ENCODE data around the gene MMP14. TPM values are rescaled to one million over a fixed set of nuclear protein-coding genes. Genes with fewer than 3 reads are reported as not detected.

The MMP14 gene
- total RNA-seq, 1 experiment from 2014 or later: 17.8 TPM

DNA sequence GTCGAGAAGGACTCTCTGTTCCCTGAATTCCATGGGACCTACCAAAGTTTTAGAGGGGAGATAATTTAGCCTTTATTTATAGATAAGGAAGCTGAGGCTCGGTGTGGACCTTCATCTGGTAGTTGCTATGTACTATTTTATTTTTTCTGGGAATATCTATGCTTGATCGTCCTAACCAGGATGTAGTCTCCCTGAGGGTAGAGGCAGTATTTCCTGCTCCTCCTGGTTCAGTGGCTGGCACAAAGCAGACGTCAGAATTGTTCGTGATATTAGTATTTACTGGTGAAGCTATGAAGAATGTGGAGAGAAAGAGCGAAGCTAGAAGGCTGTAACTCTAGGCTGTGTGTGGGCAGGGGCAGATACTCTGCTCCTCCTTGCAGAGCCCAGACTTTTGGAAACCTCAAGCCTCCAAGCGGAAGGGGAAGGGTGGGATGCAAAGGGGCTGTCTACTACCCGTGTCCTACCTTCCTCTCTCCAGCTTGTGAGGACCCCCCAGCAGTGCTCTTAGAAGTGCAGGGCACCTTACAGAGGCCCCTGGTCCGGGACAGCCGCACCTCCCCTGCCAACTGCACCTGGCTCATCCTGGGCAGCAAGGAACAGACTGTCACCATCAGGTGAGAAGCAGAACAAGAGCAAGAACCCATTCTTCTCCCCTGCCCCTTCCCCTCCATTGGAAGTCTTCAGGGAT is 36.6 kb downstream of the MMP14 start:
- peaks cover 3% of the 10 kb centered on the region in 2 experiments; a peak in 1 of 4 replicates for H3K36me3 ChIP-seq (ENCODE audit: control insufficient read depth in 1 of 2, insufficient read depth in 2 of 2, low read length in 2 of 2)
- TF ChIP-seq TCF7L2 (IDR thresholded peaks at IDR 0.05; ENCODE audit: borderline replicate concordance, extremely low read depth, insufficient read depth, insufficient read length) (no peak), CBX3 (IDR thresholded peaks at IDR 0.05; ENCODE audit: low read depth) (no peak)
- TF ChIP-seq, protein P1, sequence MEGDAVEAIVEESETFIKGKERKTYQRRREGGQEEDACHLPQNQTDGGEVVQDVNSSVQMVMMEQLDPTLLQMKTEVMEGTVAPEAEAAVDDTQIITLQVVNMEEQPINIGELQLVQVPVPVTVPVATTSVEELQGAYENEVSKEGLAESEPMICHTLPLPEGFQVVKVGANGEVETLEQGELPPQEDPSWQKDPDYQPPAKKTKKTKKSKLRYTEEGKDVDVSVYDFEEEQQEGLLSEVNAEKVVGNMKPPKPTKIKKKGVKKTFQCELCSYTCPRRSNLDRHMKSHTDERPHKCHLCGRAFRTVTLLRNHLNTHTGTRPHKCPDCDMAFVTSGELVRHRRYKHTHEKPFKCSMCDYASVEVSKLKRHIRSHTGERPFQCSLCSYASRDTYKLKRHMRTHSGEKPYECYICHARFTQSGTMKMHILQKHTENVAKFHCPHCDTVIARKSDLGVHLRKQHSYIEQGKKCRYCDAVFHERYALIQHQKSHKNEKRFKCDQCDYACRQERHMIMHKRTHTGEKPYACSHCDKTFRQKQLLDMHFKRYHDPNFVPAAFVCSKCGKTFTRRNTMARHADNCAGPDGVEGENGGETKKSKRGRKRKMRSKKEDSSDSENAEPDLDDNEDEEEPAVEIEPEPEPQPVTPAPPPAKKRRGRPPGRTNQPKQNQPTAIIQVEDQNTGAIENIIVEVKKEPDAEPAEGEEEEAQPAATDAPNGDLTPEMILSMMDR (IDR thresholded peaks at IDR 0.05 in 2 of 3, conservative IDR thresholded peaks at IDR 0.05 in 1 of 3; ENCODE audit: borderline replicate concordance in 1 of 3, insufficient read depth in 1 of 3, low read depth in 2 of 3, low read length in 2 of 3): 0 out of 6 replicates have a peak, but pooled peaks of 1 of the 3 experiments have one; percentile 5
- peaks cover 14 to 28% of the 10 kb centered on the region in 2 experiments for H3K4me1 ChIP-seq (ENCODE audit: control insufficient read depth in 1 of 2, insufficient read depth in 2 of 2, low read length in 2 of 2)
- no peaks in the 10 kb centered on the region for H3K9me2 ChIP-seq (ENCODE audit: insufficient read depth)
- H3K27me3 ChIP-seq (ENCODE audit: insufficient read depth, low read length): no peaks in the 10 kb centered on the region
- no peak for DNase-seq (ENCODE audit: low read depth, low spot score)
- H4K20me1 ChIP-seq (ENCODE audit: insufficient read depth): no peaks in the 10 kb centered on the region
- ChIA-PET POLR2A (interaction anchor here (1.0 to 3.0 kb wide), 2 partner anchors 9 to 14 kb away, joined by 5 to 24 read pairs; partner anchors contain the start of gene REM2), RAD21 (ENCODE audit: low non-redundant PET in 1 of 2, low total read pairs in 2 of 2, uncharacterized antibody in 2 of 2, unreplicated experiment in 2 of 2) (interaction anchor here in 1 of 2 experiments (0.7 kb wide), 1 partner anchor 217 kb away, joined by 3 read pairs; no protein-coding TSS in a partner anchor), CTCF (interaction anchor here (0.6 to 3.8 kb wide), 12 partner anchors 11 to 303 kb away, joined by 3 to 51 read pairs (median 4); partner anchors contain the start of gene REM2)
- H2AFZ ChIP-seq (ENCODE audit: low read depth, low read length, poor library complexity, severe bottlenecking): no peak overlapping the region
- H3K27ac ChIP-seq (ENCODE audit: low read depth, low read length): peak overlapping the region; percentile 98
- peak overlapping the region; percentile 78 for H3K9ac ChIP-seq (ENCODE audit: low read length)
- peak overlapping the region; percentile 71 to 89 for H3K4me3 ChIP-seq (replicated peaks in 1 of 2; ENCODE audit: low read depth in 1 of 2, low read length in 2 of 2)
- no peaks in the 10 kb centered on the region for H3K79me2 ChIP-seq (ENCODE audit: insufficient read depth, low read length)
- intact Hi-C loops (cut with micrococcal nuclease): loop anchor here (1.0 to 5.0 kb wide), 3 partner anchors 13 to 44 kb away; partner anchors contain the start of gene RBM23
- no peak for ATAC-seq
- H3K4me2 ChIP-seq (ENCODE audit: low read length): peak overlapping the region; percentile 82
- no peaks in the 10 kb centered on the region for H3K9me3 ChIP-seq (ENCODE audit: control insufficient read depth in 1 of 2, insufficient read depth in 1 of 2, low read depth in 1 of 2, low read length in 2 of 2)
- TSS peak; percentile 48 for BruUV-seq (replicated peaks)
